ENCODE measurements around the gene RAB3C. TPM values are rescaled to one million over a fixed set of nuclear protein-coding genes. Genes with fewer than 3 reads are reported as not detected.

RAB3C gene
- total RNA-seq, 3 donors from 2014 or later, result 0.29 to 6.1 (median 2.6) TPM

- Histone ChIP-seq H3K4me3 (no peak overlapping the region), H3K27me3 (no peaks in the 10 kb centered on the region), H3K36me3 (no peaks in the 10 kb centered on the region), H3K9me3 (no peaks in the 10 kb centered on the region), H3K27ac (no peak overlapping the region), H3K4me1 (no peaks in the 10 kb centered on the region)
- no peak for DNase-seq (ENCODE audit: low spot score in 2 of 2)
- intact Hi-C loops (cut with DNase I; ENCODE audit: low total_unique reads), result no loop called here
- TF ChIP-seq POLR2AphosphoS5 (IDR thresholded peaks at IDR 0.05), result no peak
- TF ChIP-seq POLR2A (IDR thresholded peaks at IDR 0.05), result no peak
- TF ChIP-seq CTCF (IDR thresholded peaks at IDR 0.05), result no peak
Observed at GRCh38 chr5:58828258-58828657, 245.4 kb downstream of the RAB3C start.

DNA sequence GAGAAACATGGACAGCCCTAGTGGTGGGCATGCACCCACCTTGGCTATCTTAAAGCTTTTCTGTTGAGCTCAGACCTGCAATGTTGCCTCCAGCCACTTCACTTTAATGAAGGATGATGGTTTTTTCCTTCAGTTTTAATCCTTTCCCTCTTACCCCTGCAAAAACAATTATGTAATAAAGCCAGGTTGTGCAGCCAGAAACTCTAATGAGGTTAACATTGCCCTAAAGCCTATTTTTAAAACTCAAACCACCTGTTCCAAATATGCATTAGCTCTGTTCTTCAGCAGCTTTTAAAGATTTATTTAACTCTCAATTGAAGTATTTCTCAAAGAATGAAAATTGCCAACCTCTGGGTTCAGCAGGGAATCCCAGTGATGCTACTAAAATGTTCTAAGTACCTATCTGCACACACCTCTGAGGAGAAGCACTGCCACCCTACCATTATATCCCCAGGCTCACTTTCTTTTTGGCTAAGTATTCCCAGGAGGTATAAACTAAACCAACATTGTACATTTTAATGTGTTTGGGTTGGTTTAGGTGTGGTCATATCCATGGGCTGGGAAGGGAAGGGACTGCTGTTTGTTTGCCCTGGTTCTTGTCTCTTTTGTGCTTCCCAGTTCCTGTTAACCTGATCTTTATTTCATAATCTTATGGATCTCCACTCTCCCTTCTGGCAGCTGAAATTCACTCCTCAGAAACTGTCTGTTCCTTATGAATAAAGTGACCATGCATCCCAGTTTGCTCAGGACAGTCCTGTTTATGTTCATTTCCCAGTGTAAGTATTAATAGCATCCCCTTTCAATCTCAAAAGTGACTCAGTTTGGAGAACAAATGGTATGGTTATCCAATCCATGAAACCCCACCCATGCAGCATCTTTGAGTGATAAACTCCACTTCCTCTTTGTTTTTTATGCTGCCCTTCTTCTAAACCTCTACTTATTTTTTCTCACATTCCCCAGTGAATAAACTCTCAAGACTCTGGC is 251.7 kb downstream of the RAB3C start:
- H3K36me3 ChIP-seq, result no peaks in the 10 kb centered on the region
- H3K9me3 ChIP-seq, result peaks cover 0 to 2% of the 10 kb centered on the region in 2 donors
- no peaks in the 10 kb centered on the region for H3K4me1 ChIP-seq
- no peak overlapping the region for H3K27ac ChIP-seq
- H3K27me3 ChIP-seq, result no peaks in the 10 kb centered on the region
- intact Hi-C loops (cut with DNase I; ENCODE audit: low total_unique reads), result no loop called here
- no peak for TF ChIP-seq POLR2A (IDR thresholded peaks at IDR 0.05)
- TF ChIP-seq POLR2AphosphoS5 (IDR thresholded peaks at IDR 0.05), result no peak
- TF ChIP-seq CTCF (IDR thresholded peaks at IDR 0.05), result no peak
- H3K4me3 ChIP-seq, result no peak overlapping the region
- DNase-seq (ENCODE audit: low spot score in 2 of 2), result no peak

DNA sequence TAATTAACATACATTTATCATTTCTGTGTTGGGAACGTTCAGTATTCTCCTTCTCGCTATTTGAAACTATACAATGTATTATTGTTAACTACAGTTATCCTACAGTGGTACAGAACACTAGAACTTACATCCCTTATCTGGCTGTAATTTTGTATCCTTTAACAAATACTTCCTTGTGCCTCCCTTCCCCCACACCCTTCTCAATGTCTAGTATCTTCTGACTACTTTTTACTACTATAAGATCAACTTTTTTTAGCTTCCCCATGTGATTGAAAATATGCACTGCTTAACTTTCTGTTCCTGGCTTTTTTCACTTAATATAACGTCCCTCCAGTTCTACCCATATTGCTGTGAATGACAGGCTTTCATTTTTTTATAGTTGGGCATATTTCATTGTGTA is 253.5 kb downstream of the RAB3C start:
- H3K4me1 ChIP-seq, result no peaks in the 10 kb centered on the region
- TF ChIP-seq POLR2A (IDR thresholded peaks at IDR 0.05) (no peak), CTCF (IDR thresholded peaks at IDR 0.05) (no peak), POLR2AphosphoS5 (IDR thresholded peaks at IDR 0.05) (no peak)

GRCh38 chr5:58838729-58839128 is 255.9 kb downstream of the RAB3C start:
- Histone ChIP-seq H3K27me3 (no peaks in the 10 kb centered on the region), H3K36me3 (no peaks in the 10 kb centered on the region), H3K9me3 (peaks cover 6 to 15% of the 10 kb centered on the region in 2 donors), H3K4me1 (no peaks in the 10 kb centered on the region), H3K27ac (no peak overlapping the region), H3K4me3 (no peak overlapping the region)
- intact Hi-C loops (cut with DNase I; ENCODE audit: low total_unique reads), result no loop called here
- no peak for DNase-seq (ENCODE audit: low spot score in 2 of 2)
- TF ChIP-seq POLR2AphosphoS5 (IDR thresholded peaks at IDR 0.05) (no peak), CTCF (IDR thresholded peaks at IDR 0.05) (no peak), POLR2A (IDR thresholded peaks at IDR 0.05) (no peak)

More for the DNA sequence above, 253.5 kb downstream of the RAB3C start:
- DNase-seq (ENCODE audit: low spot score in 2 of 2), result no peak
- H3K27me3 ChIP-seq, result no peaks in the 10 kb centered on the region
- intact Hi-C loops (cut with DNase I; ENCODE audit: low total_unique reads), result no loop called here
- H3K27ac ChIP-seq, result no peak overlapping the region
- H3K4me3 ChIP-seq, result no peak overlapping the region
- H3K9me3 ChIP-seq, result peaks cover 6 to 15% of the 10 kb centered on the region in 2 donors
- H3K36me3 ChIP-seq, result no peaks in the 10 kb centered on the region

GRCh38 chr5:58842852-58843251 is 260.0 kb downstream of the RAB3C start:
- intact Hi-C loops (cut with DNase I; ENCODE audit: low total_unique reads), result no loop called here
- TF ChIP-seq POLR2AphosphoS5 (IDR thresholded peaks at IDR 0.05), result no peak
- TF ChIP-seq POLR2A (IDR thresholded peaks at IDR 0.05), result no peak
- TF ChIP-seq CTCF (IDR thresholded peaks at IDR 0.05), result no peak
- no peak for DNase-seq (ENCODE audit: low spot score in 2 of 2)

More at GRCh38 chr5:58842852-58843251, 260.0 kb downstream of the RAB3C start:
- H3K27ac ChIP-seq, result no peak overlapping the region
- H3K27me3 ChIP-seq, result no peaks in the 10 kb centered on the region
- no peak overlapping the region for H3K4me3 ChIP-seq
- no peaks in the 10 kb centered on the region for H3K36me3 ChIP-seq
- H3K4me1 ChIP-seq, result no peaks in the 10 kb centered on the region
- peaks cover 6 to 15% of the 10 kb centered on the region in 2 donors for H3K9me3 ChIP-seq

All from breast epithelium (tissue), 4 donors.